ENCODE measurements around the gene BZW1.
A peak's percentile ranks its signal among the peaks of the same experiment; 100 is the strongest.

The BZW1 gene

DNA sequence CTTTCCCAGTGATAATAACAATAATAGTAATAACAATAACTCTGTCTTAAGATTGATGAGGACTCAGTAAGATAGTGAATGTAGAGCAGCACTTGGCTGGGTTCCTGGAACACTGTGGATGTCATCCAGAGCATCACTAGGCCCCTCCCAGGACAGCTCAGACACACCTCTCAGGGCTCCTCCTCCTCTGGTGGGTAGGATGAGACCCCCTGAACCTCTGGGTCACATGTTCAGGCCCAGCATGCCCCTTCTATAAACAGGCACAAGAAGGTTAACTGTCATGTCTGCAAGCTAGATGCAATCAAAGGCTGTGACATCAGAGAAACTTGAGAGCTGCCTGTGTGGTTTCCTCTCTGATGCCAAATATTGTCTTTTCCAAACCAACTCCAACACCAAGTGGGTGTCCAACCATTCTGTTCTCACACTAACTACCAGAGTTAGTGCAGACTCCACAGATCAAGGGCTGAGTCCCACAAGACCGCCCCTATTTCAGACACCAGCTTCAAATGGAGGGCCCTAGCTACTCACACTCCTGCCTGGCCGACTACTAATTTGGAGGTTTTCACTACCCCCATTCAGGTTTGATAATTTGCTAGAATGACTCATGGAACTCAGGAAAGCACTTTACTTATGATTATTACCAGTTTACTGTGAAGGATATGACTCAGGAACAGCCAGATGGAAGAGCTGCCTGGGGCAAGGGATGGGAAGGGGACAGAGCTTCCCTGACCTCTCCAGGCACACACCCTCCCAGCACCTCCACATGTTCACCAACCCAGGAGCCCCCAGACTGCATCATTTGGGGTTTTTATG is 46.4 kb upstream of the BZW1 start:
- Histone ChIP-seq H3K79me2 (ENCODE audit: insufficient read depth, low read length) (no peaks in the 10 kb centered on the region), H4K20me1 (ENCODE audit: insufficient read depth, low read length, poor library complexity, severe bottlenecking) (no peaks in the 10 kb centered on the region), H3K9ac (ENCODE audit: low read depth, low read length, poor library complexity, severe bottlenecking) (no peak overlapping the region), H3K27me3 (ENCODE audit: insufficient read depth, low read length, poor library complexity, severe bottlenecking) (no peaks in the 10 kb centered on the region), H3K9me3 (ENCODE audit: insufficient read depth, low read depth, low read length) (no peaks in the 10 kb centered on the region), H3K4me2 (ENCODE audit: low read depth, low read length, poor library complexity, severe bottlenecking) (no peak overlapping the region), H3K36me3 (ENCODE audit: insufficient read depth, low read length) (no peaks in the 10 kb centered on the region), H3F3A (ENCODE audit: low read depth) (no peaks in the 10 kb centered on the region), H3K9me2 (replicated peaks; ENCODE audit: low read depth, low read length) (no peaks in the 10 kb centered on the region), H3K4me3 (ENCODE audit: low read length, poor library complexity, severe bottlenecking) (no peak overlapping the region), H2AFZ (ENCODE audit: low read length) (0 out of 2 replicates have a peak overlapping the region, but pooled peaks have one; percentile 25), H3K4me1 (ENCODE audit: insufficient read depth, low read length, poor library complexity, severe bottlenecking) (no peaks in the 10 kb centered on the region)
- TF ChIP-seq, protein P1, sequence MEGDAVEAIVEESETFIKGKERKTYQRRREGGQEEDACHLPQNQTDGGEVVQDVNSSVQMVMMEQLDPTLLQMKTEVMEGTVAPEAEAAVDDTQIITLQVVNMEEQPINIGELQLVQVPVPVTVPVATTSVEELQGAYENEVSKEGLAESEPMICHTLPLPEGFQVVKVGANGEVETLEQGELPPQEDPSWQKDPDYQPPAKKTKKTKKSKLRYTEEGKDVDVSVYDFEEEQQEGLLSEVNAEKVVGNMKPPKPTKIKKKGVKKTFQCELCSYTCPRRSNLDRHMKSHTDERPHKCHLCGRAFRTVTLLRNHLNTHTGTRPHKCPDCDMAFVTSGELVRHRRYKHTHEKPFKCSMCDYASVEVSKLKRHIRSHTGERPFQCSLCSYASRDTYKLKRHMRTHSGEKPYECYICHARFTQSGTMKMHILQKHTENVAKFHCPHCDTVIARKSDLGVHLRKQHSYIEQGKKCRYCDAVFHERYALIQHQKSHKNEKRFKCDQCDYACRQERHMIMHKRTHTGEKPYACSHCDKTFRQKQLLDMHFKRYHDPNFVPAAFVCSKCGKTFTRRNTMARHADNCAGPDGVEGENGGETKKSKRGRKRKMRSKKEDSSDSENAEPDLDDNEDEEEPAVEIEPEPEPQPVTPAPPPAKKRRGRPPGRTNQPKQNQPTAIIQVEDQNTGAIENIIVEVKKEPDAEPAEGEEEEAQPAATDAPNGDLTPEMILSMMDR (conservative IDR thresholded peaks at IDR 0.05; ENCODE audit: low read length): no peak
- no peak for TF ChIP-seq EZH2phosphoT487 (IDR thresholded peaks at IDR 0.05; ENCODE audit: borderline replicate concordance)

DNA sequence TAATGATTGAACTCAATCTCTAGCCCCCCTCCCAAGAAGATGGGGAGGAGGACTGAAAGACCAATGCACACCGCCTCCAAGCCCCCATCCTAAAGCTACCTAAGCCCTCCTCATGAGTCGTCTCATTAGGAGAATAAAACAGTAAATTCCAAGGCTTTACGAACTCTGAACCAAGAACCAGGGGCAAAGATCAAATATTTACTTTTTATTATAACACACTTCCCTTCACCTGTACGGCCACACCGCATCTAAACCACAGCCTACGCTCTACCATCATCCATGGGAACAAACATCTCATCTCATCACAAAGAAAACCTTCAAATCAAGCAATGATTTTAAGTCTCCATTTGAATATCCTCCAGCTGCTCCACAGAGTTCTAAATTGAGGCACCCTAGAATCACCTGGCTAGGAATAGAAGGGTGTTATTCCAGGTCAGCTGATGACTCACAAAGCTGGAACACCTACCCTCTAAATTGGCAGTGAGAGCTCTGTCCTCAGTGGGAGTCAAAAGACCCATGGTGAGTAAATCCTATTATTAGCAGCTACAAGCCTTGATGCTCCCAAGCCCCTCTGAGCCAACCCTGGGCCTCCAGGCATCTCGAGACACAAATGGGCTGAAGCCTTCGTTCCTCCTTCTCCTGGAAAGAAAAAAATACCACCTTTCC is 45.6 kb upstream of the BZW1 start:
- no peaks in the 10 kb centered on the region for H3K4me1 ChIP-seq (ENCODE audit: insufficient read depth, low read length, poor library complexity, severe bottlenecking)
- H3F3A ChIP-seq (ENCODE audit: low read depth): no peaks in the 10 kb centered on the region
- H3K79me2 ChIP-seq (ENCODE audit: insufficient read depth, low read length): no peaks in the 10 kb centered on the region
- H3K36me3 ChIP-seq (ENCODE audit: insufficient read depth, low read length): no peaks in the 10 kb centered on the region
- no peak overlapping the region for H3K9ac ChIP-seq (ENCODE audit: low read depth, low read length, poor library complexity, severe bottlenecking)
- no peak overlapping the region for H2AFZ ChIP-seq (ENCODE audit: low read length)
- TF ChIP-seq EZH2phosphoT487 (IDR thresholded peaks at IDR 0.05; ENCODE audit: borderline replicate concordance): no peak
- TF ChIP-seq, protein P1 (conservative IDR thresholded peaks at IDR 0.05; ENCODE audit: low read length): no peak
- H3K4me3 ChIP-seq (ENCODE audit: low read length, poor library complexity, severe bottlenecking): no peak overlapping the region
- no peak overlapping the region for H3K4me2 ChIP-seq (ENCODE audit: low read depth, low read length, poor library complexity, severe bottlenecking)
- no peaks in the 10 kb centered on the region for H3K9me2 ChIP-seq (replicated peaks; ENCODE audit: low read depth, low read length)
- H3K9me3 ChIP-seq (ENCODE audit: insufficient read depth, low read depth, low read length): no peaks in the 10 kb centered on the region
- H3K27me3 ChIP-seq (ENCODE audit: insufficient read depth, low read length, poor library complexity, severe bottlenecking): no peaks in the 10 kb centered on the region
- no peaks in the 10 kb centered on the region for H4K20me1 ChIP-seq (ENCODE audit: insufficient read depth, low read length, poor library complexity, severe bottlenecking)

DNA sequence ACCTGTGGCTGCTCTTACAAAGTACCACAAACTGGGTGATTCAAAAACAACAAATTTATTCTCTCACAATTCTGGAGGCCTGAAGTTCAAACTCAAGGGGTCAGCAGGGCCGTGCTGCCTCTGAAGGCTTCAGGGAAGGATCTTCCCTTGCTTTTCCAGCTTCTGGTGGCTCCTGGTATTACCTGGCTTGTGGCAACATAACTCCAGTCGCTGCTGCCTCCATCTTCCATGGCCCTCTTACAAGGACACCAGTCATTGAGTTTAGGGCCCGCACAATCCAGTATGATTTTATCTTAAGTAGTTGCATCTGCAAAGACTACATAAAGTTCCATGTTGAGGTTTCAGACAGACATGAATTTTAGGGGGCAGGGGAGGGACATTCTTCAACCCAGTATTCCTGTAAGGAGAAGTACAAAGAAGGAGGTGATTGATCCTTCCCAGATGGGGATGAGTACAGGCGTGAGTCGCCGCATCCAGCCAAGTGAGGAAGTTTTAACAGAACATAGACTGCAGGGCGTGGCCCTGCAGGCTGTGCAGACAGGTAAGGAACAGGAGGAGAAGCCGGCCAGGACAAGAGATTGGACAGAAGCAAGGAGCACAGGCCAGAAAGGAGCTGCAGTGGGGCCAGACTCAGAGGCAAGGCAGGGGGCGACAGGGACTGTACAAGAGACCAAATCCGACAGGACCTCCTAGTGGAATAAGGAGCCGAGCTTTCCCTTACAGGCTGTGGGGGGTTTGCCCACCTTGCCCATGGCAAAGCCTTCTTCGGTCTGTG is 44.4 kb upstream of the BZW1 start:
- Histone ChIP-seq H3K4me1 (ENCODE audit: insufficient read depth, low read length, poor library complexity, severe bottlenecking) (no peaks in the 10 kb centered on the region), H3K27me3 (ENCODE audit: insufficient read depth, low read length, poor library complexity, severe bottlenecking) (no peaks in the 10 kb centered on the region), H3K9me2 (replicated peaks; ENCODE audit: low read depth, low read length) (no peaks in the 10 kb centered on the region), H3K36me3 (ENCODE audit: insufficient read depth, low read length) (no peaks in the 10 kb centered on the region), H2AFZ (ENCODE audit: low read length) (no peak overlapping the region), H3K4me2 (ENCODE audit: low read depth, low read length, poor library complexity, severe bottlenecking) (no peak overlapping the region), H3K4me3 (ENCODE audit: low read length, poor library complexity, severe bottlenecking) (no peak overlapping the region), H3K9me3 (ENCODE audit: insufficient read depth, low read depth, low read length) (no peaks in the 10 kb centered on the region), H4K20me1 (ENCODE audit: insufficient read depth, low read length, poor library complexity, severe bottlenecking) (no peaks in the 10 kb centered on the region), H3K9ac (ENCODE audit: low read depth, low read length, poor library complexity, severe bottlenecking) (no peak overlapping the region), H3F3A (ENCODE audit: low read depth) (no peaks in the 10 kb centered on the region), H3K79me2 (ENCODE audit: insufficient read depth, low read length) (no peaks in the 10 kb centered on the region)
- no peak for TF ChIP-seq EZH2phosphoT487 (IDR thresholded peaks at IDR 0.05; ENCODE audit: borderline replicate concordance)
- TF ChIP-seq, protein P1 (conservative IDR thresholded peaks at IDR 0.05; ENCODE audit: low read length): no peak
